Testis (tissue), 3 donors: ENCODE data around the gene DPH7. TPM values are rescaled to one million over a fixed set of nuclear protein-coding genes. Genes with fewer than 3 reads are reported as not detected.
"Not testable (repeated sequence)": the region's sequence is repeated elsewhere in the genome, so short reads cannot be mapped to it uniquely, and the experiment has no call there.

Experiments used
- DNase-seq: peaks from one replicate; pipeline ENCODE4 v3.0.0-alpha.2; 2019
- H3K27ac ChIP-seq, 2 donors: fragments of 200-600 bp; sonication (generic); one replicate each; pipeline ENCODE4 v1.5.1; 2019
- H3K27me3 ChIP-seq: fragments of 200-600 bp; sonication (generic); one replicate; pipeline ENCODE4 v1.5.1; 2019
- H3K36me3 ChIP-seq: fragments of 200-600 bp; sonication (generic); one replicate; pipeline ENCODE4 v1.5.1; 2017; ENCODE audit warnings: low read depth; ENCODE audit errors: missing control alignments
- H3K4me1 ChIP-seq: fragments of 200-600 bp; sonication (generic); one replicate; pipeline ENCODE4 v1.5.1; 2019
- H3K4me3 ChIP-seq, 2 donors: fragments of 200-600 bp; sonication (generic); one replicate each; pipeline ENCODE4 v1.5.1; 2017 to 2019
- H3K9me3 ChIP-seq: fragments of 200-600 bp; sonication (generic); one replicate; pipeline ENCODE4 v1.5.1; 2017
- CTCF ChIP-seq, 3 experiments: fragments of 450-650 bp in 2 of 3; fragments of 200-600 bp in 1 of 3; sonication (generic) in 1 of 3; IDR thresholded peaks; one replicate each; pipeline ENCODE4 v1.5.1; 2016 to 2019; ENCODE audit warnings: antibody characterized with exemption in 3 of 3, mild to moderate bottlenecking in 2 of 3, moderate library complexity in 1 of 3
- POLR2A ChIP-seq: fragments of 450-650 bp; IDR thresholded peaks from one replicate; pipeline ENCODE4 v1.6.1; 2017; ENCODE audit warnings: antibody characterized with exemption, mild to moderate bottlenecking, moderate library complexity
- WGBS, 2 donors: methylation state at CpG; one replicate each; pipeline ENCODE4 v1.1.5; 2018; 5-methylcytosine and 5-hydroxymethylcytosine counted together
- intact Hi-C: fragments of 100-400 bp; cut with DNase I; formaldehyde crosslinking; loops from one replicate; pipeline ENCODE4 v1.15.1; 2023; ENCODE audit warnings: low total_unique reads
- polyA plus RNA-seq: library from polyadenylated mRNA; stranded (reverse); fragments of 350-450 nt; fragmentation: Illumina TruSeq; extraction: RNeasy Lipid Tissue Mini Kit (QIAGEN cat#74804); gene quantifications from one replicate; pipeline ENCODE4 v1.2.3, GENCODE V29; 2014; ENCODE audit warnings: low read depth, low replicate concordance; ENCODE audit not compliant: insufficient read depth
- total RNA-seq, 2 donors: library from RNA; depleted of rRNA; stranded (reverse); fragments of >200 nt; gene quantifications; one replicate each; pipeline ENCODE4 v1.2.3, GENCODE V29; 2016

Gene DPH7
- total and polyA plus RNA-seq, 3 donors from 2014 or later = 34.7 to 92.5 (median 61.8) TPM

- DNase-seq = no peak
- intact Hi-C loops = no loop called here
- Histone ChIP-seq H3K27ac (no peak overlapping the region), H3K4me1 (no peaks in the 10 kb centered on the region), H3K27me3 (no peaks in the 10 kb centered on the region), H3K9me3 (no peaks in the 10 kb centered on the region), H3K36me3 (no peaks in the 10 kb centered on the region), H3K4me3 (no peak overlapping the region)
- 87 to 94% methylated on average over 8 to 24 of the region's 30 CpGs for WGBS, 2 donors
- TF ChIP-seq POLR2A (no peak), CTCF (IDR thresholded peaks at IDR 0.05) (no peak)
Measured at GRCh38 chr9:137514691-137515337, 63.9 kb downstream of the DPH7 start.

- H3K27ac ChIP-seq, H3K36me3 ChIP-seq, H3K27me3 ChIP-seq, intact Hi-C loops, DNase-seq, H3K9me3 ChIP-seq, H3K4me3 ChIP-seq, H3K4me1 ChIP-seq: not testable (repeated sequence)
- WGBS, 2 donors = 77 to 94% methylated on average over 5 to 31 of the region's 42 CpGs
Measured at GRCh38 chr9:137513801-137514570, 64.7 kb downstream of the DPH7 start.

GRCh38 chr9:137513136-137513535 lies 65.6 kb downstream of the DPH7 start:
- H3K36me3 ChIP-seq, intact Hi-C loops, H3K27me3 ChIP-seq, H3K4me1 ChIP-seq, DNase-seq, H3K9me3 ChIP-seq, H3K4me3 ChIP-seq, H3K27ac ChIP-seq: not testable (repeated sequence)
- 94 to 95% methylated on average over 5 of the region's 5 CpGs for WGBS, 2 donors

GRCh38 chr9:137511758-137512463 lies 66.8 kb downstream of the DPH7 start:
- Histone ChIP-seq H3K4me3 (no peak overlapping the region), H3K27ac (no peak overlapping the region), H3K4me1 (no peaks in the 10 kb centered on the region), H3K36me3 (no peaks in the 10 kb centered on the region), H3K27me3 (no peaks in the 10 kb centered on the region), H3K9me3 (no peaks in the 10 kb centered on the region)
- 89 to 92% methylated on average over 23 to 25 of the region's 25 CpGs for WGBS, 2 donors
- DNase-seq = no peak
- TF ChIP-seq CTCF (IDR thresholded peaks at IDR 0.05) = no peak
- intact Hi-C loops = no loop called here

- intact Hi-C loops, H3K27ac ChIP-seq, DNase-seq, H3K4me1 ChIP-seq, H3K27me3 ChIP-seq, H3K4me3 ChIP-seq, H3K9me3 ChIP-seq, H3K36me3 ChIP-seq: not testable (repeated sequence)
- WGBS, 2 donors = 93 to 97% methylated on average over 8 to 22 of the region's 22 CpGs
Measured at GRCh38 chr9:137511126-137511525, 67.6 kb downstream of the DPH7 start.

GRCh38 chr9:137509198-137509597 lies 69.5 kb downstream of the DPH7 start:
- Histone ChIP-seq H3K4me1 (no peaks in the 10 kb centered on the region), H3K36me3 (no peaks in the 10 kb centered on the region), H3K9me3 (no peaks in the 10 kb centered on the region), H3K4me3 (no peak overlapping the region), H3K27ac (no peak overlapping the region), H3K27me3 (no peaks in the 10 kb centered on the region)
- no peak for TF ChIP-seq CTCF (IDR thresholded peaks at IDR 0.05)
- no peak for TF ChIP-seq POLR2A
- no peak for DNase-seq
- 86 to 90% methylated on average over 14 of the region's 14 CpGs for WGBS, 2 donors
- intact Hi-C loops = no loop called here
